ENCODE data around the gene FOXO1.

- no peak for TF ChIP-seq RXRA (CRISPR knock-in tag; IDR thresholded peaks at IDR 0.05)
- no peak for TF ChIP-seq HMGXB3 (CRISPR knock-in tag; IDR thresholded peaks at IDR 0.05; ENCODE audit: borderline replicate concordance)
- TF ChIP-seq, protein P1, sequence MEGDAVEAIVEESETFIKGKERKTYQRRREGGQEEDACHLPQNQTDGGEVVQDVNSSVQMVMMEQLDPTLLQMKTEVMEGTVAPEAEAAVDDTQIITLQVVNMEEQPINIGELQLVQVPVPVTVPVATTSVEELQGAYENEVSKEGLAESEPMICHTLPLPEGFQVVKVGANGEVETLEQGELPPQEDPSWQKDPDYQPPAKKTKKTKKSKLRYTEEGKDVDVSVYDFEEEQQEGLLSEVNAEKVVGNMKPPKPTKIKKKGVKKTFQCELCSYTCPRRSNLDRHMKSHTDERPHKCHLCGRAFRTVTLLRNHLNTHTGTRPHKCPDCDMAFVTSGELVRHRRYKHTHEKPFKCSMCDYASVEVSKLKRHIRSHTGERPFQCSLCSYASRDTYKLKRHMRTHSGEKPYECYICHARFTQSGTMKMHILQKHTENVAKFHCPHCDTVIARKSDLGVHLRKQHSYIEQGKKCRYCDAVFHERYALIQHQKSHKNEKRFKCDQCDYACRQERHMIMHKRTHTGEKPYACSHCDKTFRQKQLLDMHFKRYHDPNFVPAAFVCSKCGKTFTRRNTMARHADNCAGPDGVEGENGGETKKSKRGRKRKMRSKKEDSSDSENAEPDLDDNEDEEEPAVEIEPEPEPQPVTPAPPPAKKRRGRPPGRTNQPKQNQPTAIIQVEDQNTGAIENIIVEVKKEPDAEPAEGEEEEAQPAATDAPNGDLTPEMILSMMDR (CRISPR knock-in tag; IDR thresholded peaks at IDR 0.05) = no peak
- TF ChIP-seq YY1 (IDR thresholded peaks at IDR 0.05; ENCODE audit: insufficient read depth, insufficient replicate concordance, low read depth, low read length) = no peak
- no peak for TF ChIP-seq ZBTB7A (CRISPR knock-in tag; IDR thresholded peaks at IDR 0.05)
- TF ChIP-seq, protein P2, sequence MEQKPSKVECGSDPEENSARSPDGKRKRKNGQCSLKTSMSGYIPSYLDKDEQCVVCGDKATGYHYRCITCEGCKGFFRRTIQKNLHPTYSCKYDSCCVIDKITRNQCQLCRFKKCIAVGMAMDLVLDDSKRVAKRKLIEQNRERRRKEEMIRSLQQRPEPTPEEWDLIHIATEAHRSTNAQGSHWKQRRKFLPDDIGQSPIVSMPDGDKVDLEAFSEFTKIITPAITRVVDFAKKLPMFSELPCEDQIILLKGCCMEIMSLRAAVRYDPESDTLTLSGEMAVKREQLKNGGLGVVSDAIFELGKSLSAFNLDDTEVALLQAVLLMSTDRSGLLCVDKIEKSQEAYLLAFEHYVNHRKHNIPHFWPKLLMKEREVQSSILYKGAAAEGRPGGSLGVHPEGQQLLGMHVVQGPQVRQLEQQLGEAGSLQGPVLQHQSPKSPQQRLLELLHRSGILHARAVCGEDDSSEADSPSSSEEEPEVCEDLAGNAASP (CRISPR knock-in tag; IDR thresholded peaks at IDR 0.05; ENCODE audit: borderline replicate concordance) = peak; percentile 42; the same call in 1 of the 2 replicates
- TF ChIP-seq E2F5 (CRISPR knock-in tag; conservative IDR thresholded peaks at IDR 0.05) = no peak
- no peak for TF ChIP-seq ARNT (IDR thresholded peaks at IDR 0.05)
- no peak for TF ChIP-seq ZNF263 (CRISPR knock-in tag; IDR thresholded peaks at IDR 0.05)
- no peak for TF ChIP-seq MAX (IDR thresholded peaks at IDR 0.05)
- no peak for TF ChIP-seq SOX6 (IDR thresholded peaks at IDR 0.05)
- TF ChIP-seq SOX6 (CRISPR knock-in tag; IDR thresholded peaks at IDR 0.05) = peak; percentile 44
- no peak for TF ChIP-seq MED13 (CRISPR knock-in tag; IDR thresholded peaks at IDR 0.05)
- no peak for TF ChIP-seq RFX3 (CRISPR knock-in tag; IDR thresholded peaks at IDR 0.05)
Measured at GRCh38 chr13:40534456-40534855, 132.0 kb downstream of the FOXO1 start.
